Right atrium auricular region (tissue), 2 donors: ENCODE results near the gene ABCC10. TPM values are rescaled to one million over a fixed set of nuclear protein-coding genes. Genes with fewer than 3 reads are reported as not detected.

ENCODE experiments used
- DNase-seq: peaks from one replicate; pipeline ENCODE4 v3.0.0-alpha.2; 2019; ENCODE audit warnings: low spot score
- H3K27ac ChIP-seq, 2 donors: fragments of 200-600 bp; sonication (generic); 1 replicate in 1 of 2; 2 replicates in 1 of 2; pipeline ENCODE4 v1.5.1; 2016 to 2019
- H3K27me3 ChIP-seq, 2 donors: fragments of 200-600 bp; sonication (generic); one replicate each; pipeline versions ENCODE4 v1.5.1 to v1.6.0; 2017 to 2019
- H3K36me3 ChIP-seq: fragments of 200-600 bp; sonication (generic); one replicate; pipeline ENCODE4 v1.5.1; 2016
- H3K4me1 ChIP-seq, 2 donors: fragments of 200-600 bp; sonication (generic); one replicate each; pipeline versions ENCODE4 v1.5.1 to v1.6.0; 2017 to 2019
- H3K4me3 ChIP-seq, 2 donors: fragments of 200-600 bp; sonication (generic); 1 replicate in 1 of 2; 2 replicates in 1 of 2; pipeline ENCODE4 v1.5.1; 2017 to 2019; ENCODE audit warnings: mild to moderate bottlenecking in 1 of 2, moderate library complexity in 1 of 2
- H3K9me3 ChIP-seq, 2 donors: fragments of 200-600 bp; sonication (generic); one replicate each; pipeline ENCODE4 v1.5.1; 2019
- total RNA-seq, 2 donors: library from RNA; depleted of rRNA; stranded (reverse); fragments of >200 nt; gene quantifications; one replicate each; pipeline ENCODE4 v1.1.0, GENCODE V29; 2016
- TF ChIP-seq, protein P1 (sequence below), 2 donors: fragments of 200-600 bp; sonication (generic); IDR thresholded peaks; one replicate each; pipeline ENCODE4 v1.5.1; 2019; ENCODE audit warnings: antibody characterized with exemption in 2 of 2

The ABCC10 gene
- total RNA-seq, 2 donors from 2014 or later = 7.1 to 7.8 TPM

DNA sequence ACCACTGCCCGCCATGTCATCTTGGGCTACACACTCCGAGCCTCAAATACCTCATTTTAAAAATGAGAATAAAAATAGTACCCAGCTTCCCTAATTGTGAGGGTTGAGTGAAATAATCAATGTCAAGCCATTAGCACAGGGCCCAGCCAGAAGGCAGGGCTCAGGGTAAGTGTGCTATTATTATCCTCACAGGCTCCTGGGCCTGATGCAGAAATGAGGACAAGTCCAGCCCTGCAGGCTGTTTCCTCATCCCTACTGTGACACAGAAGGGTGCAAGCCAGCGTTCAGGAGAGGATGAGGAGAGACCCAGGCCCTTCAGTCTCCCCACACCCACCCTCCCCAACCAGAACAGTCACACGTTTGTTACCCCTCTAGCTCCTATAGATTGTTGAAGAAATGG lies 24.0 kb downstream of the ABCC10 start:
- H3K4me3 ChIP-seq = no peak overlapping the region
- H3K27ac ChIP-seq = no peak overlapping the region
- TF ChIP-seq, protein P1, sequence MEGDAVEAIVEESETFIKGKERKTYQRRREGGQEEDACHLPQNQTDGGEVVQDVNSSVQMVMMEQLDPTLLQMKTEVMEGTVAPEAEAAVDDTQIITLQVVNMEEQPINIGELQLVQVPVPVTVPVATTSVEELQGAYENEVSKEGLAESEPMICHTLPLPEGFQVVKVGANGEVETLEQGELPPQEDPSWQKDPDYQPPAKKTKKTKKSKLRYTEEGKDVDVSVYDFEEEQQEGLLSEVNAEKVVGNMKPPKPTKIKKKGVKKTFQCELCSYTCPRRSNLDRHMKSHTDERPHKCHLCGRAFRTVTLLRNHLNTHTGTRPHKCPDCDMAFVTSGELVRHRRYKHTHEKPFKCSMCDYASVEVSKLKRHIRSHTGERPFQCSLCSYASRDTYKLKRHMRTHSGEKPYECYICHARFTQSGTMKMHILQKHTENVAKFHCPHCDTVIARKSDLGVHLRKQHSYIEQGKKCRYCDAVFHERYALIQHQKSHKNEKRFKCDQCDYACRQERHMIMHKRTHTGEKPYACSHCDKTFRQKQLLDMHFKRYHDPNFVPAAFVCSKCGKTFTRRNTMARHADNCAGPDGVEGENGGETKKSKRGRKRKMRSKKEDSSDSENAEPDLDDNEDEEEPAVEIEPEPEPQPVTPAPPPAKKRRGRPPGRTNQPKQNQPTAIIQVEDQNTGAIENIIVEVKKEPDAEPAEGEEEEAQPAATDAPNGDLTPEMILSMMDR (IDR thresholded peaks at IDR 0.05) = no peak
- peaks cover 37% of the 10 kb centered on the region for H3K36me3 ChIP-seq
- H3K4me1 ChIP-seq = peaks cover 0 to 20% of the 10 kb centered on the region in 2 donors
- H3K27me3 ChIP-seq = peaks cover 0 to 6% of the 10 kb centered on the region in 2 donors
- DNase-seq = no peak
- H3K9me3 ChIP-seq = no peaks in the 10 kb centered on the region

- Histone ChIP-seq H3K27me3 (peaks cover 0 to 6% of the 10 kb centered on the region in 2 donors), H3K9me3 (no peaks in the 10 kb centered on the region), H3K4me3 (no peak overlapping the region), H3K4me1 (peaks cover 0 to 20% of the 10 kb centered on the region in 2 donors), H3K27ac (no peak overlapping the region), H3K36me3 (peaks cover 36% of the 10 kb centered on the region)
- DNase-seq = no peak
- TF ChIP-seq, protein P1 (IDR thresholded peaks at IDR 0.05) = no peak
These were observed 24.6 kb downstream of the ABCC10 start for GRCh38 chr6:43451939-43452338.

DNA sequence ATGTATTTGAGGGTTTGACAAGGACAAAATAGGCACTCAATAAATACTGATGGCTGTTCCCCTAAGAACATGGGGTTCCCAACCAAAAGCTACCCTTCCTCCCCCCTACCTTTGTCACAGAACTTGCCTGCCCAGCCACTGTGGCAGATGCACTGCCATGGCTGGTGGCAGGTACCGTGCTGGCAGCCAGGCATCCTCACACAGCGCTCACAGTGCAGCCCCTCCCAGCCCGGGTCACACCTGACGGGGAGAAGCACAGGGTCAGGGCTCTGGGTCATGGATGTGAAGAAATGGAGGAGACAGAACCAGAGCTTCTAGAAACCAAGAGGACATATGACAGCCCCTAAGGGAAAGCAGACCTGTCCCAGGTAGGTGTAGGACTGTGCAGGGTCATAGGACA lies 25.6 kb downstream of the ABCC10 start:
- no peaks in the 10 kb centered on the region for H3K9me3 ChIP-seq
- no peak overlapping the region for H3K27ac ChIP-seq
- TF ChIP-seq, protein P1 (IDR thresholded peaks at IDR 0.05) = no peak
- peaks cover 0 to 20% of the 10 kb centered on the region in 2 donors for H3K4me1 ChIP-seq
- no peak for DNase-seq
- H3K4me3 ChIP-seq = no peak overlapping the region
- peaks cover 0 to 6% of the 10 kb centered on the region in 2 donors for H3K27me3 ChIP-seq
- peaks cover 27% of the 10 kb centered on the region for H3K36me3 ChIP-seq

DNA sequence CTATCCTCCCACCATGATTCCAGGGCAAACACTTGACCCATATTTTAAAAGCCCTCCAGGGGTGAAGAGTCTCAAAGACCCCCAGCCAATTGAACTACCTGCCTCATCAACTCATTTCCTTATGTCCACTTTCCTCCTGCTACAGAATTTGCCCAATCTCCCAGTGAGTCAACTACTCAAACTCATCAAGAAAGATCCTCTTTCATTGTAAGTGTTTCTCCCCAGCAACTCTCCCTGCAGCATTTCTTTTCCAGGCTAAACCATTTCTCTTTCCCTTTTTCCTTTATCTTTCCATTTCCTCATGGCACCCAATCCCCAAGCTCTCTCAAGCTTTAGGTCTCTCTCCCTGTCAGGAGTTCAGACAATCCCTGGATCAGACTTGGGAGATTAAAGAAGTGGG lies 26.5 kb downstream of the ABCC10 start:
- no peak overlapping the region for H3K4me3 ChIP-seq
- peaks cover 0 to 20% of the 10 kb centered on the region in 2 donors for H3K4me1 ChIP-seq
- no peak overlapping the region for H3K27ac ChIP-seq
- TF ChIP-seq, protein P1 (IDR thresholded peaks at IDR 0.05) = no peak
- H3K36me3 ChIP-seq = peaks cover 17% of the 10 kb centered on the region
- DNase-seq = no peak
- H3K9me3 ChIP-seq = no peaks in the 10 kb centered on the region
- peaks cover 0 to 6% of the 10 kb centered on the region in 2 donors for H3K27me3 ChIP-seq

DNA sequence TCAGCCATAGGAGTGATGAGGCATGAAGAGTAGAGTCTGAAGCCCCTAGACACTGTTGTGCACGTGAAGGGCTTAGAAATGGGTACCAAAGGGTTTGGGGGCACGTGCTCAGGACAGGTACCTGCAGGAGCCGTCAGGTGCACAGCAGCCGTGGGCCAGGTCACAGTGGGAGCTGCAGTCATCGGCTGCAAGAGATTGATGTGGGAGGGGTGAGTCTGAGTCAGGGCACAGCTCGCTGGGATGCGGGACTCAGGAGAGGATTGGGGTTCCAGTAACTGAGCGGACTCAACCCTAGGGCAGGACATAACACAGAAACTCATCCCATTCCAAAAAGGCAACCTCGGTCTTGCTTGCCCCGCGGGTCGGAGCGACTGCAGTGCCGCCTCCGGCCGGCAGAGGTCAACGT lies 27.0 kb downstream of the ABCC10 start:
- peaks cover 0 to 6% of the 10 kb centered on the region in 2 donors for H3K27me3 ChIP-seq
- H3K4me1 ChIP-seq = peaks cover 0 to 20% of the 10 kb centered on the region in 2 donors
- peaks cover 15% of the 10 kb centered on the region for H3K36me3 ChIP-seq
- H3K27ac ChIP-seq = no peak overlapping the region
- no peaks in the 10 kb centered on the region for H3K9me3 ChIP-seq
- TF ChIP-seq, protein P1 (IDR thresholded peaks at IDR 0.05) = peak; percentile 96 to 99
- peak overlapping the region in 1 of 2 donors; percentile 58 for H3K4me3 ChIP-seq
- peak; percentile 84 for DNase-seq
